ENCODE data around the gene SNRPA. TPM values are rescaled to one million over a fixed set of nuclear protein-coding genes. Genes with fewer than 3 reads are reported as not detected.
"Not testable (repeated sequence)": the region's sequence is repeated elsewhere in the genome, so short reads cannot be mapped to it uniquely, and the experiment has no call there.

SNRPA gene
- total RNA-seq, 1 donor from 2014 or later = 69.8 TPM

- peak; percentile 24 for ATAC-seq
Measured at GRCh38 chr19:40721936-40722661, 28.9 kb upstream of the SNRPA start.

- no peak for ATAC-seq
Measured at GRCh38 chr19:40723661-40724254, 27.2 kb upstream of the SNRPA start.

- ATAC-seq = no peak
Measured at GRCh38 chr19:40724315-40724714, 26.7 kb upstream of the SNRPA start.

- no peak for ATAC-seq
Measured at GRCh38 chr19:40724855-40725254, 26.1 kb upstream of the SNRPA start.

- no peak for ATAC-seq
Measured at GRCh38 chr19:40726279-40726678, 24.7 kb upstream of the SNRPA start.

- ATAC-seq = not testable (repeated sequence)
Measured at GRCh38 chr19:40730065-40730464, 20.9 kb upstream of the SNRPA start.

GRCh38 chr19:40732304-40732703, 18.7 kb upstream of the SNRPA start:
- ATAC-seq = not testable (repeated sequence)

GRCh38 chr19:40733149-40733548, 17.9 kb upstream of the SNRPA start:
- no peak for ATAC-seq

GRCh38 chr19:40735013-40735771, 15.8 kb upstream of the SNRPA start:
- ATAC-seq = peak; percentile 30

- no peak for ATAC-seq
Measured at GRCh38 chr19:40736661-40737060, 14.3 kb upstream of the SNRPA start.

- no peak for ATAC-seq
Measured at GRCh38 chr19:40737102-40737644, 13.8 kb upstream of the SNRPA start.

GRCh38 chr19:40739030-40739839, 11.8 kb upstream of the SNRPA start:
- ATAC-seq = no peak

GRCh38 chr19:40739871-40740703, 10.9 kb upstream of the SNRPA start:
- ATAC-seq = no peak

GRCh38 chr19:40740747-40741146, 10.3 kb upstream of the SNRPA start:
- peak; percentile 1 for ATAC-seq

- ATAC-seq = peak; percentile 6
Measured at GRCh38 chr19:40741527-40742390, 9.2 kb upstream of the SNRPA start.

- ATAC-seq = peak; percentile 12
Measured at GRCh38 chr19:40742477-40742876, 8.5 kb upstream of the SNRPA start.

GRCh38 chr19:40742886-40743285, 8.1 kb upstream of the SNRPA start:
- ATAC-seq = no peak

GRCh38 chr19:40743926-40744325, 7.1 kb upstream of the SNRPA start:
- ATAC-seq = peak; percentile 0

GRCh38 chr19:40744554-40745401, 6.2 kb upstream of the SNRPA start:
- ATAC-seq = no peak

- no peak for ATAC-seq
Measured at GRCh38 chr19:40745402-40745780, 5.6 kb upstream of the SNRPA start.
